Measurements from ENCODE around the gene CCDC157. TPM values are rescaled to one million over a fixed set of nuclear protein-coding genes. Genes with fewer than 3 reads are reported as not detected.

CCDC157 gene
- total RNA-seq, 4 donors from 2014 or later, result 0.41 to 1.4 (median 1.1) TPM

GRCh38 chr22:30368420-30368819 is 11.6 kb downstream of the CCDC157 start:
- in situ Hi-C loops (cut with MboI; ENCODE audit: low sequenced_read_pairs in 4 of 4), result loop anchor here in 1 of 4 donors (10.0 kb wide), 1 partner anchor 74 kb away; no protein-coding TSS in a partner anchor
- Histone ChIP-seq H3K9me3 (no peaks in the 10 kb centered on the region), H3K36me3 (no peaks in the 10 kb centered on the region), H3K4me3 (no peak overlapping the region), H3K27me3 (no peaks in the 10 kb centered on the region), H3K27ac (no peak overlapping the region), H3K4me1 (no peaks in the 10 kb centered on the region)
- DNase-seq, result no peak
- no peak for TF ChIP-seq POLR2A (IDR thresholded peaks at IDR 0.05)
- TF ChIP-seq CTCF (IDR thresholded peaks at IDR 0.05 in 4 of 5, conservative IDR thresholded peaks at IDR 0.05 in 1 of 5), result no peak
- intact Hi-C loops (cut with DNase I; ENCODE audit: low total_unique reads), result no loop called here
- ATAC-seq, result no peak

GRCh38 chr22:30370641-30371230 is 13.9 kb downstream of the CCDC157 start:
- DNase-seq (no peak), ATAC-seq (no peak)
- Histone ChIP-seq H3K4me3 (no peak overlapping the region), H3K27me3 (no peaks in the 10 kb centered on the region), H3K4me1 (no peaks in the 10 kb centered on the region), H3K9me3 (no peaks in the 10 kb centered on the region), H3K36me3 (no peaks in the 10 kb centered on the region), H3K27ac (no peak overlapping the region)
- in situ Hi-C loops (cut with MboI; ENCODE audit: low sequenced_read_pairs in 4 of 4) (no loop called here), intact Hi-C loops (cut with DNase I; ENCODE audit: low total_unique reads) (no loop called here)
- TF ChIP-seq CTCF (IDR thresholded peaks at IDR 0.05 in 4 of 5, conservative IDR thresholded peaks at IDR 0.05 in 1 of 5), result no peak
- no peak for TF ChIP-seq POLR2A (IDR thresholded peaks at IDR 0.05)

- H3K4me1 ChIP-seq, result no peaks in the 10 kb centered on the region
- H3K27ac ChIP-seq, result no peak overlapping the region
- DNase-seq (no peak), ATAC-seq (no peak)
- no peak overlapping the region for H3K4me3 ChIP-seq
- H3K36me3 ChIP-seq, result no peaks in the 10 kb centered on the region
- intact Hi-C loops (cut with DNase I; ENCODE audit: low total_unique reads) (no loop called here), in situ Hi-C loops (cut with MboI; ENCODE audit: low sequenced_read_pairs in 4 of 4) (no loop called here)
- H3K9me3 ChIP-seq, result no peaks in the 10 kb centered on the region
- TF ChIP-seq POLR2A (IDR thresholded peaks at IDR 0.05) (no peak), CTCF (IDR thresholded peaks at IDR 0.05 in 4 of 5, conservative IDR thresholded peaks at IDR 0.05 in 1 of 5) (no peak)
- no peaks in the 10 kb centered on the region for H3K27me3 ChIP-seq
Measured at GRCh38 chr22:30371321-30371720, 14.5 kb downstream of the CCDC157 start.

- H3K4me1 ChIP-seq, result no peaks in the 10 kb centered on the region
- DNase-seq (no peak), ATAC-seq (no peak)
- intact Hi-C loops (cut with DNase I; ENCODE audit: low total_unique reads), result no loop called here
- H3K9me3 ChIP-seq, result no peaks in the 10 kb centered on the region
- H3K27ac ChIP-seq, result no peak overlapping the region
- no peak for TF ChIP-seq POLR2A (IDR thresholded peaks at IDR 0.05)
- no peak for TF ChIP-seq CTCF (IDR thresholded peaks at IDR 0.05 in 4 of 5, conservative IDR thresholded peaks at IDR 0.05 in 1 of 5)
- no peaks in the 10 kb centered on the region for H3K27me3 ChIP-seq
- no peak overlapping the region for H3K4me3 ChIP-seq
- H3K36me3 ChIP-seq, result no peaks in the 10 kb centered on the region
- in situ Hi-C loops (cut with MboI; ENCODE audit: low sequenced_read_pairs in 4 of 4), result no loop called here
Measured at GRCh38 chr22:30371981-30372380, 15.2 kb downstream of the CCDC157 start.

GRCh38 chr22:30372915-30373314 is 16.1 kb downstream of the CCDC157 start:
- in situ Hi-C loops (cut with MboI; ENCODE audit: low sequenced_read_pairs in 4 of 4) (no loop called here), intact Hi-C loops (cut with DNase I; ENCODE audit: low total_unique reads) (no loop called here)
- ATAC-seq (no peak), DNase-seq (no peak)
- Histone ChIP-seq H3K27me3 (no peaks in the 10 kb centered on the region), H3K4me1 (no peaks in the 10 kb centered on the region), H3K4me3 (no peak overlapping the region), H3K27ac (no peak overlapping the region), H3K36me3 (peaks cover 0 to 9% of the 10 kb centered on the region in 2 donors), H3K9me3 (no peaks in the 10 kb centered on the region)
- TF ChIP-seq CTCF (IDR thresholded peaks at IDR 0.05 in 4 of 5, conservative IDR thresholded peaks at IDR 0.05 in 1 of 5) (no peak), POLR2A (IDR thresholded peaks at IDR 0.05) (no peak)

All from gastrocnemius medialis (tissue), 4 donors.